ENCODE data around the gene KCNE2.

Gene KCNE2

GRCh38 chr21:34363733-34364132 is at the start of gene KCNE2:
Gene KCNE2, plus strand, starts transcription at chr21:34364006. Its CDS starts 6,473 bp downstream, at chr21:34370479.
- TF ChIP-seq CTCF (IDR thresholded peaks at IDR 0.05) = no peak

- TF ChIP-seq CTCF (IDR thresholded peaks at IDR 0.05) = no peak
These were observed 44.2 kb upstream of the KCNE2 start for GRCh38 chr21:34319585-34319984.

- no peak for TF ChIP-seq CTCF (IDR thresholded peaks at IDR 0.05)
These were observed 43.8 kb upstream of the KCNE2 start for GRCh38 chr21:34320011-34320410.

GRCh38 chr21:34330055-34330454 is 33.8 kb upstream of the KCNE2 start:
- no peak for TF ChIP-seq CTCF (IDR thresholded peaks at IDR 0.05)

GRCh38 chr21:34331726-34332125 is 32.1 kb upstream of the KCNE2 start:
- no peak for TF ChIP-seq CTCF (IDR thresholded peaks at IDR 0.05)

GRCh38 chr21:34332347-34332746 is 31.5 kb upstream of the KCNE2 start:
- TF ChIP-seq CTCF (IDR thresholded peaks at IDR 0.05) = no peak

- TF ChIP-seq CTCF (IDR thresholded peaks at IDR 0.05) = no peak
These were observed 30.6 kb upstream of the KCNE2 start for GRCh38 chr21:34333121-34333739.

- no peak for TF ChIP-seq CTCF (IDR thresholded peaks at IDR 0.05)
These were observed 28.5 kb upstream of the KCNE2 start for GRCh38 chr21:34335316-34335715.

Data from LNCAP (cell line).